D721Med (cell line): ENCODE measurements around the gene CDH23.

Experiments used
- DNase-seq: peaks from one replicate; pipeline ENCODE4 v3.0.0; 2011; ENCODE audit warnings: low spot score; ENCODE audit not compliant: insufficient read length
- FAIRE-seq: peaks from 2 replicates; lab custom pipeline; 2011; peaks lifted over from hg19 to GRCh38; lab: Jason Lieb, UNC
- CTCF ChIP-seq: IDR thresholded peaks from 2 replicates; pipeline ENCODE4 v1.5.1; 2012; ENCODE audit warnings: mild to moderate bottlenecking, control low read depth; ENCODE audit not compliant: insufficient read depth; ENCODE audit errors: missing control alignments

The CDH23 gene

GRCh38 chr10:71601273-71601672, 204.6 kb downstream of the CDH23 start:
- FAIRE-seq = no peak
- DNase-seq = no peak
- TF ChIP-seq CTCF = no peak

- no peak for FAIRE-seq
- TF ChIP-seq CTCF = no peak
- no peak for DNase-seq
These were observed 206.4 kb downstream of the CDH23 start for GRCh38 chr10:71603150-71603549.

- no peak for TF ChIP-seq CTCF
- no peak for DNase-seq
- no peak for FAIRE-seq
These were observed 207.0 kb downstream of the CDH23 start for GRCh38 chr10:71603754-71604153.

- DNase-seq (no peak), FAIRE-seq (no peak)
- TF ChIP-seq CTCF = no peak
These were observed 207.8 kb downstream of the CDH23 start for GRCh38 chr10:71604324-71605018.

GRCh38 chr10:71605263-71605962, 208.7 kb downstream of the CDH23 start:
- FAIRE-seq = no peak
- no peak for DNase-seq
- no peak for TF ChIP-seq CTCF

GRCh38 chr10:71606257-71607081, 209.7 kb downstream of the CDH23 start:
- DNase-seq (no peak), FAIRE-seq (no peak)
- TF ChIP-seq CTCF = no peak

- FAIRE-seq (no peak), DNase-seq (no peak)
- TF ChIP-seq CTCF = no peak
These were observed 210.3 kb downstream of the CDH23 start for GRCh38 chr10:71607082-71607443.
